H1 (cell line): Measurements from ENCODE around the gene ZNF674. TPM values are rescaled to one million over a fixed set of nuclear protein-coding genes. Genes with fewer than 3 reads are reported as not detected.

Experiments used
- CTCF ChIA-PET: fragments of 300-600 bp; sonication (Branson Sonifier 250); formaldehyde crosslinking; loops from one replicate; lab custom pipeline; 2021; ENCODE audit not compliant: partially characterized antibody; lab: Charles Lee
- POLR2A ChIA-PET: fragments of 300-600 bp; sonication (Branson Sonifier 250); formaldehyde crosslinking; loops from one replicate; lab custom pipeline; 2021; ENCODE audit warnings: inconsistent platforms; ENCODE audit not compliant: partially characterized antibody; lab: Charles Lee
- DNase-seq, 2 experiments: peaks; one replicate each; pipeline versions ENCODE4 v3.0.0 to v3.0.0-alpha.2; 2010 to 2022; ENCODE audit warnings: low spot score in 2 of 2, low read depth in 1 of 2, mixed read lengths in 1 of 2
- FAIRE-seq: peaks from 2 replicates; lab custom pipeline; 2011; peaks lifted over from hg19 to GRCh38; lab: Jason Lieb, UNC
- H2AFZ ChIP-seq: 2 replicates; pipeline ENCODE4 v1.8.1; 2012; ENCODE audit warnings: low read length, inconsistent platforms
- H2AK5ac ChIP-seq: 2 replicates; pipeline ENCODE4 v1.6.1; 2013; ENCODE audit warnings: low read depth, low read length
- H2BK120ac ChIP-seq: replicated peaks from 2 replicates; pipeline ENCODE3; 2013; ENCODE audit warnings: low read depth, low read length, inconsistent platforms
- H2BK12ac ChIP-seq: 2 replicates; pipeline ENCODE4 v1.6.1; 2013; ENCODE audit warnings: low read depth, low read length
- H2BK15ac ChIP-seq: 2 replicates; pipeline ENCODE4 v1.6.1; 2013; ENCODE audit warnings: low read length
- H2BK20ac ChIP-seq: 2 replicates; pipeline ENCODE4 v1.6.1; 2013; ENCODE audit warnings: low read length
- H2BK5ac ChIP-seq: 2 replicates; pipeline ENCODE4 v1.6.1; 2013; ENCODE audit warnings: low read depth, low read length
- H3K14ac ChIP-seq: 2 replicates; pipeline ENCODE4 v1.6.1; 2013; ENCODE audit warnings: inconsistent platforms; ENCODE audit not compliant: insufficient read length
- H3K18ac ChIP-seq: 2 replicates; pipeline ENCODE4 v1.6.1; 2013; ENCODE audit warnings: low read length; ENCODE audit errors: extremely low read depth
- H3K23ac ChIP-seq: 2 replicates; pipeline ENCODE4 v1.6.1; 2013; ENCODE audit warnings: inconsistent platforms; ENCODE audit not compliant: insufficient read length
- H3K23me2 ChIP-seq: 2 replicates; pipeline ENCODE4 v1.6.1; 2013; ENCODE audit warnings: low read depth, low read length
- H3K27ac ChIP-seq: 2 replicates; pipeline ENCODE4 v1.6.1; 2011; ENCODE audit warnings: low read depth, low read length, inconsistent platforms
- H3K27me3 ChIP-seq, 4 experiments: replicated peaks in 1 of 4; 1 replicate in 1 of 4; 2 replicates in 3 of 4; pipeline versions ENCODE4 v1.6.1 to v1.8.1; 2011 to 2013; ENCODE audit warnings: low read length in 3 of 4, mild to moderate bottlenecking in 3 of 4, inconsistent platforms in 2 of 4, mixed read lengths in 2 of 4, moderate library complexity in 1 of 4; ENCODE audit not compliant: control insufficient read depth in 3 of 4, insufficient read depth in 3 of 4; ENCODE audit errors: extremely low read depth in 1 of 4
- H3K36me3 ChIP-seq, 4 experiments: 2 replicates each; pipeline versions ENCODE4 v1.6.1 to v1.8.1; 2011 to 2013; ENCODE audit warnings: mild to moderate bottlenecking in 4 of 4, low read length in 3 of 4, moderate library complexity in 2 of 4, control low read depth in 1 of 4, inconsistent platforms in 1 of 4; ENCODE audit not compliant: insufficient read depth in 4 of 4, control insufficient read depth in 2 of 4
- H3K4ac ChIP-seq: replicated peaks from 2 replicates; pipeline ENCODE3; 2013; ENCODE audit warnings: low read length, low read depth, mixed read lengths, inconsistent platforms; ENCODE audit not compliant: insufficient read length
- H3K4me1 ChIP-seq, 4 experiments: replicated peaks in 1 of 4; 1 replicate in 1 of 4; 2 replicates in 3 of 4; pipeline versions ENCODE4 v1.6.1 to v1.8.1; 2011 to 2013; ENCODE audit warnings: low read length in 3 of 4, inconsistent platforms in 2 of 4, mixed read lengths in 1 of 4; ENCODE audit not compliant: insufficient read depth in 4 of 4, control insufficient read depth in 3 of 4
- H3K4me2 ChIP-seq, 2 experiments: 2 replicates each; pipeline versions ENCODE4 v1.6.1 to v1.8.1; 2011 to 2013; ENCODE audit warnings: low read depth in 2 of 2, low read length in 2 of 2, control low read depth in 1 of 2, inconsistent platforms in 1 of 2, mild to moderate bottlenecking in 1 of 2; ENCODE audit not compliant: insufficient read depth in 1 of 2
- H3K4me3 ChIP-seq, 4 experiments: fragments of 200-600, 300-600 bp in 1 of 4; sonication (generic), shearing (Covaris generic), sonication (Bioruptor Twin) in 1 of 4; 2 replicates each; pipeline versions ENCODE4 v1.5.1 to v1.8.1; 2011 to 2016; ENCODE audit warnings: low read length in 4 of 4, low read depth in 3 of 4, control low read depth in 2 of 4, inconsistent platforms in 2 of 4, mild to moderate bottlenecking in 2 of 4, mixed read lengths in 1 of 4, moderate library complexity in 1 of 4; ENCODE audit not compliant: insufficient read depth in 2 of 4; ENCODE audit errors: extremely low read depth in 1 of 4
- H3K56ac ChIP-seq: replicated peaks from 2 replicates; pipeline ENCODE3; 2013; ENCODE audit warnings: low read depth, mild to moderate bottlenecking, mixed read lengths, low read length, inconsistent platforms; ENCODE audit not compliant: insufficient read length
- H3K79me1 ChIP-seq: 2 replicates; pipeline ENCODE4 v1.6.1; 2013; ENCODE audit warnings: low read depth, low read length, control low read depth
- H3K79me2 ChIP-seq, 2 experiments: 2 replicates each; pipeline versions ENCODE4 v1.6.1 to v1.8.1; 2012 to 2013; ENCODE audit warnings: low read length in 2 of 2, mild to moderate bottlenecking in 2 of 2, inconsistent platforms in 1 of 2; ENCODE audit not compliant: insufficient read depth in 2 of 2, control insufficient read depth in 1 of 2
- H3K9ac ChIP-seq, 4 experiments: replicated peaks in 1 of 4; 1 replicate in 1 of 4; 2 replicates in 3 of 4; pipeline versions ENCODE4 v1.6.1 to v1.8.1; 2011 to 2013; ENCODE audit warnings: low read depth in 3 of 4, low read length in 3 of 4, control low read depth in 2 of 4, mild to moderate bottlenecking in 2 of 4, moderate library complexity in 2 of 4, inconsistent platforms in 1 of 4; ENCODE audit errors: extremely low read depth in 1 of 4
- H3K9me3 ChIP-seq, 2 experiments: 2 replicates each; pipeline versions ENCODE4 v1.6.1 to v1.8.1; 2012 to 2013; ENCODE audit warnings: mild to moderate bottlenecking in 2 of 2, moderate library complexity in 2 of 2, control low read depth in 1 of 2, inconsistent platforms in 1 of 2, low read depth in 1 of 2, low read length in 1 of 2, mixed read lengths in 1 of 2; ENCODE audit not compliant: insufficient read depth in 2 of 2
- H4K20me1 ChIP-seq, 2 experiments: replicated peaks in 1 of 2; 2 replicates each; pipeline versions ENCODE3 to v1.8.1; 2011 to 2013; ENCODE audit warnings: inconsistent platforms in 2 of 2, low read length in 2 of 2, mild to moderate bottlenecking in 1 of 2; ENCODE audit not compliant: insufficient read depth in 2 of 2, control insufficient read depth in 1 of 2
- H4K5ac ChIP-seq: 2 replicates; pipeline ENCODE4 v1.6.1; 2013; ENCODE audit warnings: low read length, low read depth, mixed read lengths, inconsistent platforms; ENCODE audit not compliant: insufficient read length
- H4K8ac ChIP-seq: 2 replicates; pipeline ENCODE4 v1.8.0; 2013; ENCODE audit warnings: mild to moderate bottlenecking, moderate library complexity, low read length, inconsistent platforms; ENCODE audit not compliant: insufficient read depth; ENCODE audit errors: extremely low read depth
- H4K91ac ChIP-seq: replicated peaks from 2 replicates; pipeline ENCODE3; 2013; ENCODE audit warnings: low read length, mixed read lengths, inconsistent platforms; ENCODE audit not compliant: insufficient read length
- BACH1 ChIP-seq: IDR thresholded peaks from 2 replicates; pipeline ENCODE4 v1.6.1; 2012; ENCODE audit warnings: low read length, improper control_type of control experiment
- E2F6 ChIP-seq: IDR thresholded peaks from 2 replicates; pipeline ENCODE4 v1.6.1; 2012; ENCODE audit warnings: inconsistent platforms
- MAFK ChIP-seq: IDR thresholded peaks from 2 replicates; pipeline ENCODE4 v1.6.1; 2012; ENCODE audit warnings: low read depth, mild to moderate bottlenecking, improper control_type of control experiment, low read length
- PHF8 ChIP-seq: fragments of 200-600 bp; sonication (generic); conservative IDR thresholded peaks from 2 replicates; pipeline ENCODE4 v1.7.1; 2012; ENCODE audit warnings: low read depth, mild to moderate bottlenecking, inconsistent platforms, low read length, moderate library complexity
- RBBP5 ChIP-seq: IDR thresholded peaks from 2 replicates; pipeline ENCODE4 v1.7.1; 2012; ENCODE audit warnings: low read depth, mild to moderate bottlenecking, inconsistent platforms, low read length, moderate library complexity, borderline replicate concordance
- TBP ChIP-seq: IDR thresholded peaks from 2 replicates; pipeline ENCODE4 v1.6.1; 2011; ENCODE audit warnings: low read depth, low read length, improper control_type of control experiment
- USF2 ChIP-seq: IDR thresholded peaks from 2 replicates; pipeline ENCODE4 v1.6.1; 2011; ENCODE audit warnings: low read length, improper control_type of control experiment
- WGBS, 2 experiments: shearing (Covaris generic) in 1 of 2; methylation state at CpG; one replicate each; pipeline versions ENCODE4 v1.1.6 to v1.1.7; 2013 to 2015; ENCODE audit warnings: low lambda C conversion rate in 2 of 2, mixed read lengths in 2 of 2, inconsistent platforms in 1 of 2, low coverage in 1 of 2, missing lambda C conversion rate in 1 of 2; ENCODE audit not compliant: insufficient replicate concordance in 2 of 2, insufficient coverage in 1 of 2, insufficient read length in 1 of 2; ENCODE audit errors: extremely low coverage in 1 of 2, missing lambda C conversion rate in 1 of 2; 5-methylcytosine and 5-hydroxymethylcytosine counted together
- polyA plus RNA-seq, 7 experiments: library from polyadenylated mRNA; depleted of rRNA in 3 of 7; stranded (reverse) in 5 of 7; unstranded in 2 of 7; fragments of >200 nt in 5 of 7; fragments of 200-250 nt in 2 of 7; gene quantifications; 1 replicate in 5 of 7; 2 replicates in 1 of 7; 4 replicates in 1 of 7; pipeline versions ENCODE4 v1.2.1 to v1.2.3, GENCODE V29; 2011 to 2013; ENCODE audit warnings: missing spikeins in 2 of 7, mixed read lengths in 2 of 7
- total RNA-seq: library from RNA; stranded (reverse); fragmentation: NEBNext Ultra II Directional; extraction: Animal tissue kit (Norgen Biotek cat#: 25700); gene quantifications from 2 replicates; pipeline ENCODE4 v1.2.1, GENCODE V29; 2021
- TF ChIP-seq, protein P1 (sequence below): IDR thresholded peaks from 2 replicates; pipeline ENCODE4 v1.6.1; 2012; ENCODE audit warnings: inconsistent platforms
- TF ChIP-seq, protein P2 (sequence below), 3 experiments: IDR thresholded peaks; 1 replicate in 2 of 3; 2 replicates in 1 of 3; pipeline versions ENCODE4 v1.5.1 to v1.6.1; 2011; ENCODE audit warnings: low read length in 3 of 3, mild to moderate bottlenecking in 3 of 3, inconsistent platforms in 2 of 3, low read depth in 1 of 3, moderate library complexity in 1 of 3; ENCODE audit not compliant: insufficient read depth in 1 of 3; ENCODE audit errors: control extremely low read depth in 1 of 3

ZNF674 gene
- total and polyA plus RNA-seq, 2 of the 8 experiments (the other 6 are each of a cell fraction or from before 2014, with no cell fraction given) = 2.0 to 7.4 TPM

DNA sequence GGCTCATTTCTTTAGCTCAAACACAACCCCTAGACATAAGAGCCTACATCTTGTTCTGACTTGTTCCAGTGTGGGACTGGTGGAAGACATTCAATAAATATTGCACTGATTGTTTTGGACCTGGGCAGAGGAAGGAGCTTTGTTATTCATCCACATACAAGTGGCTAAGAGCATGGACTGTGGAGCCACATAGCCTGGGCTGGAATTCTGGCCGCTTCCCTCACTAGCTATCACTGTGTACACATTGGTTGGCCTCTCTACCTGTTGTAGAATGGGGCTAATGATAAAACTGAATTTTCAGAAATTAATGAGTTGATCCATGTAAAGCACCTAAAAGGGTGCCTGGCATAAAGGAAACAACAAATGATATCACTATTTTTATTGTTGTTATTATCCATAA lies 80.0 kb downstream of the ZNF674 start:
- Histone ChIP-seq H4K20me1 (no peaks in the 10 kb centered on the region), H2BK5ac (no peak overlapping the region), H3K9ac (no peak overlapping the region), H2BK120ac (no peak overlapping the region), H4K8ac (no peak overlapping the region), H3K23me2 (no peaks in the 10 kb centered on the region), H2AFZ (no peak overlapping the region), H3K79me1 (no peaks in the 10 kb centered on the region), H3K23ac (no peak overlapping the region), H3K18ac (no peak overlapping the region), H3K56ac (no peak overlapping the region), H4K5ac (no peak overlapping the region), H3K79me2 (no peaks in the 10 kb centered on the region), H2BK15ac (no peak overlapping the region), H2BK12ac (no peak overlapping the region), H3K9me3 (no peaks in the 10 kb centered on the region), H3K36me3 (peaks cover 0 to 14% (median 3%) of the 10 kb centered on the region in 4 experiments; a peak in 3 of 8 replicates), H4K91ac (no peak overlapping the region), H2AK5ac (no peak overlapping the region), H3K4me3 (no peak overlapping the region), H2BK20ac (no peak overlapping the region), H3K27me3 (no peaks in the 10 kb centered on the region), H3K14ac (no peak overlapping the region), H3K27ac (no peak overlapping the region), H3K4me1 (no peaks in the 10 kb centered on the region; a peak in 1 of 7 replicates), H3K4ac (no peak overlapping the region), H3K4me2 (no peak overlapping the region)
- WGBS, 2 experiments = 91% methylated on average over 1 of the region's 1 CpG; no CpG with 5 or more reads in 1 of the 2 experiments
- POLR2A ChIA-PET = no interaction called here
- no peak for DNase-seq
- CTCF ChIA-PET = interaction anchor here (0.6 kb wide), 1 partner anchor 236 kb away, joined by 5 read pairs; no protein-coding TSS in a partner anchor
- FAIRE-seq = no peak
- TF ChIP-seq RBBP5 = no peak
- no peak for TF ChIP-seq TBP
- TF ChIP-seq, protein P1, sequence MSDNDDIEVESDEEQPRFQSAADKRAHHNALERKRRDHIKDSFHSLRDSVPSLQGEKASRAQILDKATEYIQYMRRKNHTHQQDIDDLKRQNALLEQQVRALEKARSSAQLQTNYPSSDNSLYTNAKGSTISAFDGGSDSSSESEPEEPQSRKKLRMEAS = no peak
- TF ChIP-seq, protein P2, sequence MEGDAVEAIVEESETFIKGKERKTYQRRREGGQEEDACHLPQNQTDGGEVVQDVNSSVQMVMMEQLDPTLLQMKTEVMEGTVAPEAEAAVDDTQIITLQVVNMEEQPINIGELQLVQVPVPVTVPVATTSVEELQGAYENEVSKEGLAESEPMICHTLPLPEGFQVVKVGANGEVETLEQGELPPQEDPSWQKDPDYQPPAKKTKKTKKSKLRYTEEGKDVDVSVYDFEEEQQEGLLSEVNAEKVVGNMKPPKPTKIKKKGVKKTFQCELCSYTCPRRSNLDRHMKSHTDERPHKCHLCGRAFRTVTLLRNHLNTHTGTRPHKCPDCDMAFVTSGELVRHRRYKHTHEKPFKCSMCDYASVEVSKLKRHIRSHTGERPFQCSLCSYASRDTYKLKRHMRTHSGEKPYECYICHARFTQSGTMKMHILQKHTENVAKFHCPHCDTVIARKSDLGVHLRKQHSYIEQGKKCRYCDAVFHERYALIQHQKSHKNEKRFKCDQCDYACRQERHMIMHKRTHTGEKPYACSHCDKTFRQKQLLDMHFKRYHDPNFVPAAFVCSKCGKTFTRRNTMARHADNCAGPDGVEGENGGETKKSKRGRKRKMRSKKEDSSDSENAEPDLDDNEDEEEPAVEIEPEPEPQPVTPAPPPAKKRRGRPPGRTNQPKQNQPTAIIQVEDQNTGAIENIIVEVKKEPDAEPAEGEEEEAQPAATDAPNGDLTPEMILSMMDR (IDR thresholded peaks at IDR 0.05; ENCODE audit: control extremely low read depth in 1 of 3, insufficient read depth in 1 of 3, low read depth in 1 of 3, low read length in 3 of 3) = no peak
- TF ChIP-seq USF2 = no peak
- no peak for TF ChIP-seq MAFK
- no peak for TF ChIP-seq BACH1
- no peak for TF ChIP-seq E2F6
- no peak for TF ChIP-seq PHF8
